ENCODE data around the gene PSMD5. TPM values are rescaled to one million over a fixed set of nuclear protein-coding genes. Genes with fewer than 3 reads are reported as not detected.

The PSMD5 gene
- total RNA-seq, 1 donor from 2014 or later: 31.4 TPM

DNA sequence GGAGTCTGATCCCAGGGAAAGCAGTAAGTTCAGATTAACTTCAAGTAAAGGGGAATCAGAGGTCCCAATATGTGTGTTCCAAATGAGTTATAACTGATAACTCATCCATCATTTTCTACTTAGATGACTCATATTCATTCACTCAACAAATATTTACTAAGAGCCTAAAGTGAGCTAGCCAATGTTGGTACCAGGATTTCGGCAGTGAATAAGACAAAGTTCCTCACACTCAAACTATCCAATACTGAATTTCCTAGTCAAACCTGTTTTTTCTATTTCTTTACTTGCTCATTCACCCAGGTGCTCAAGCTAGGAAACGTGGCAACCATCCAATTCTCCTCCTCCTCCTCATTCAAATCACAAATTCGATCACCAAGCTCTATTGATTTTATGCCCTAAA, 75.3 kb downstream of the PSMD5 start:
- DNase-seq (ENCODE audit: low read depth): no peak
- no peak overlapping the region for H3K4me3 ChIP-seq (ENCODE audit: low read depth, low read length)

More for the DNA sequence above, 75.3 kb downstream of the PSMD5 start:
- TF ChIP-seq, protein P1, sequence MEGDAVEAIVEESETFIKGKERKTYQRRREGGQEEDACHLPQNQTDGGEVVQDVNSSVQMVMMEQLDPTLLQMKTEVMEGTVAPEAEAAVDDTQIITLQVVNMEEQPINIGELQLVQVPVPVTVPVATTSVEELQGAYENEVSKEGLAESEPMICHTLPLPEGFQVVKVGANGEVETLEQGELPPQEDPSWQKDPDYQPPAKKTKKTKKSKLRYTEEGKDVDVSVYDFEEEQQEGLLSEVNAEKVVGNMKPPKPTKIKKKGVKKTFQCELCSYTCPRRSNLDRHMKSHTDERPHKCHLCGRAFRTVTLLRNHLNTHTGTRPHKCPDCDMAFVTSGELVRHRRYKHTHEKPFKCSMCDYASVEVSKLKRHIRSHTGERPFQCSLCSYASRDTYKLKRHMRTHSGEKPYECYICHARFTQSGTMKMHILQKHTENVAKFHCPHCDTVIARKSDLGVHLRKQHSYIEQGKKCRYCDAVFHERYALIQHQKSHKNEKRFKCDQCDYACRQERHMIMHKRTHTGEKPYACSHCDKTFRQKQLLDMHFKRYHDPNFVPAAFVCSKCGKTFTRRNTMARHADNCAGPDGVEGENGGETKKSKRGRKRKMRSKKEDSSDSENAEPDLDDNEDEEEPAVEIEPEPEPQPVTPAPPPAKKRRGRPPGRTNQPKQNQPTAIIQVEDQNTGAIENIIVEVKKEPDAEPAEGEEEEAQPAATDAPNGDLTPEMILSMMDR (conservative IDR thresholded peaks at IDR 0.05; ENCODE audit: low read depth, low read length): no peak

Other genes with a start within 250 kb of the PSMD5 start
- gene MEGF9, start 128.5 kb downstream of the PSMD5 start, total RNA-seq: 9.9 and 11.1 TPM in 2 replicates
- gene FBXW2, start 49.5 kb downstream of the PSMD5 start, total RNA-seq: 24.0 and 28.1 TPM in 2 replicates
- gene PHF19, start 34.3 kb upstream of the PSMD5 start, total RNA-seq: 86.2 and 122 TPM in 2 replicates
- 4.5 and 5.9 TPM in 2 replicates for gene TRAF1, start 83.9 kb upstream of the PSMD5 start, total RNA-seq
- 0.52 and 0.65 TPM in 2 replicates for gene C5, start 207.4 kb upstream of the PSMD5 start, total RNA-seq
- gene CNTRL, start 232.0 kb upstream of the PSMD5 start, total RNA-seq: 9.2 and 9.6 TPM in 2 replicates

Measured in epithelial cell of proximal tubule (primary cell).